NB4 (cell line): ENCODE results near the gene LPP.

Experiments used
- CTCF ChIP-seq: IDR thresholded peaks from one replicate; pipeline ENCODE4 v1.5.1; 2012; ENCODE audit warnings: low read depth, low read length
- MAX ChIP-seq: IDR thresholded peaks from 2 replicates; pipeline ENCODE4 v1.6.1; 2011; ENCODE audit warnings: low read depth, low read length
- MYC ChIP-seq: IDR thresholded peaks from 2 replicates; pipeline ENCODE4 v1.6.1; 2011; ENCODE audit warnings: low read depth, low read length
- POLR2A ChIP-seq: IDR thresholded peaks from 2 replicates; pipeline ENCODE4 v1.6.1; 2011; ENCODE audit warnings: mild to moderate bottlenecking; ENCODE audit not compliant: insufficient read length; ENCODE audit errors: extremely low read depth

- TF ChIP-seq CTCF (no peak), POLR2A (no peak), MAX (no peak), MYC (no peak)
Observed at GRCh38 chr3:188635258-188636042, 481.5 kb downstream of the LPP start.
